Measurements from ENCODE around the gene FLRT1.

FLRT1 gene

GRCh38 chr11:64038500-64038899 is 2.8 kb downstream of the FLRT1 start:
- in situ Hi-C loops (cut with MboI; ENCODE audit: low pct_unique_long_range_greater_than_20kb, low sequenced_read_pairs, unreplicated experiment): no loop called here
- TF ChIP-seq, protein P1, sequence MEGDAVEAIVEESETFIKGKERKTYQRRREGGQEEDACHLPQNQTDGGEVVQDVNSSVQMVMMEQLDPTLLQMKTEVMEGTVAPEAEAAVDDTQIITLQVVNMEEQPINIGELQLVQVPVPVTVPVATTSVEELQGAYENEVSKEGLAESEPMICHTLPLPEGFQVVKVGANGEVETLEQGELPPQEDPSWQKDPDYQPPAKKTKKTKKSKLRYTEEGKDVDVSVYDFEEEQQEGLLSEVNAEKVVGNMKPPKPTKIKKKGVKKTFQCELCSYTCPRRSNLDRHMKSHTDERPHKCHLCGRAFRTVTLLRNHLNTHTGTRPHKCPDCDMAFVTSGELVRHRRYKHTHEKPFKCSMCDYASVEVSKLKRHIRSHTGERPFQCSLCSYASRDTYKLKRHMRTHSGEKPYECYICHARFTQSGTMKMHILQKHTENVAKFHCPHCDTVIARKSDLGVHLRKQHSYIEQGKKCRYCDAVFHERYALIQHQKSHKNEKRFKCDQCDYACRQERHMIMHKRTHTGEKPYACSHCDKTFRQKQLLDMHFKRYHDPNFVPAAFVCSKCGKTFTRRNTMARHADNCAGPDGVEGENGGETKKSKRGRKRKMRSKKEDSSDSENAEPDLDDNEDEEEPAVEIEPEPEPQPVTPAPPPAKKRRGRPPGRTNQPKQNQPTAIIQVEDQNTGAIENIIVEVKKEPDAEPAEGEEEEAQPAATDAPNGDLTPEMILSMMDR (IDR thresholded peaks at IDR 0.05; ENCODE audit: extremely low read depth, insufficient read depth, missing control alignments): no peak

GRCh38 chr11:64039012-64039665 is 3.4 kb downstream of the FLRT1 start:
- TF ChIP-seq, protein P1 (IDR thresholded peaks at IDR 0.05; ENCODE audit: extremely low read depth, insufficient read depth, missing control alignments): no peak
- DNase-seq (ENCODE audit: low spot score): no peak
- in situ Hi-C loops (cut with MboI; ENCODE audit: low pct_unique_long_range_greater_than_20kb, low sequenced_read_pairs, unreplicated experiment): no loop called here

More at GRCh38 chr11:64038500-64038899, 2.8 kb downstream of the FLRT1 start:
- no peak for DNase-seq (ENCODE audit: low spot score)

DNA sequence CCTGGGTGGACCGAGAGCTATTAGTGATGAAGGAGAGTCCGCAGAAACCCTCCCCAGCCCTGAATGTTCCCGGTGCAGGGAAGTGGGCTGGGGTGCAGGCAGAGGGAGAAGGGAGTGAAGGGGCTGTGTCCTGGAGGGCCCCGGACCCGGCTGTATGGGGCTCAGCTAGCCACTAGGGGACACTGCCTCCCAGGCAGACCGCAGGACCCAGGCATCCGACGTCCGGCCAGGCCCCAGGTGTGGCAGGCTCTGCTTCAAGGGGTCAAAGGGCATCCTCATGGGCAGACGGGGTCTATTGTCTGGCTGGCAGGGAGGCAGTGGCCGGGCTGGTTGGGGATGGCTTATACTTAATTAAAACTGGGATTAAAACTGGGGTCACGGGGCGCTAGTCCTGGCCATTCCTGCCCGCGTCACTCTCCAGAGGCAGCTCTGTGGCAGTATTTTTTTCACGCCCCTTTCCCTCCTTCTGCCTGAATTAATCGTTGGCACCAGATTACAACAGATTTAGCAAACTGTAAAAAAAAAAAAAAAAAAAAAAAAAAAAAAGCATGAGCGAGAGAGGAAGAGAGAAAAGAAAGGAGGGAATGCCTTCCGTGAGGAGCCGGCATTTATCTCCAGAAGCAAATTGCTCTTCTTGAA is 5.1 kb downstream of the FLRT1 start:
- in situ Hi-C loops (cut with MboI; ENCODE audit: low pct_unique_long_range_greater_than_20kb, low sequenced_read_pairs, unreplicated experiment): no loop called here
- no peak for DNase-seq (ENCODE audit: low spot score)
- TF ChIP-seq, protein P1 (IDR thresholded peaks at IDR 0.05; ENCODE audit: extremely low read depth, insufficient read depth, missing control alignments): peak; percentile 37

DNA sequence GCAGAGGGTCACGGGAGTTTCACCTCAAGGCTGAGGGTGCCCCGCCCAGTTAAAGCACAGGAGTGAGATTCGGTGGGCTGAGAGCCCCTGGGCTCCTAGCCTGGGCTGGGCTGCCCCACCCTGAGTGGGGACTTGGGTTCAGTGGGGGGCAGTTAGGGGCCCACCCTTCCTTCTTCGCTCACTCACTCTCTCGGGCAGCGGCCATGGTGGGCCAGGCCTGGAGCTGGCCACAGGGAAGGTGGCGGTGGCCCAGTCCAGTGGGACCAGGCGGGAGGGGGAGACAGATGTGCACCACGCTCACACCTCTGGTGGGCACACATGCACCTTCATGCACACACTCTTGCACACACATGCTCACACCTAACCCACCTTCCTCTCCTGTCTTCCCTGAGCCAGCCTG is 6.1 kb downstream of the FLRT1 start:
- no peak for DNase-seq (ENCODE audit: low spot score)
- in situ Hi-C loops (cut with MboI; ENCODE audit: low pct_unique_long_range_greater_than_20kb, low sequenced_read_pairs, unreplicated experiment): no loop called here
- TF ChIP-seq, protein P1 (IDR thresholded peaks at IDR 0.05; ENCODE audit: extremely low read depth, insufficient read depth, missing control alignments): no peak

DNA sequence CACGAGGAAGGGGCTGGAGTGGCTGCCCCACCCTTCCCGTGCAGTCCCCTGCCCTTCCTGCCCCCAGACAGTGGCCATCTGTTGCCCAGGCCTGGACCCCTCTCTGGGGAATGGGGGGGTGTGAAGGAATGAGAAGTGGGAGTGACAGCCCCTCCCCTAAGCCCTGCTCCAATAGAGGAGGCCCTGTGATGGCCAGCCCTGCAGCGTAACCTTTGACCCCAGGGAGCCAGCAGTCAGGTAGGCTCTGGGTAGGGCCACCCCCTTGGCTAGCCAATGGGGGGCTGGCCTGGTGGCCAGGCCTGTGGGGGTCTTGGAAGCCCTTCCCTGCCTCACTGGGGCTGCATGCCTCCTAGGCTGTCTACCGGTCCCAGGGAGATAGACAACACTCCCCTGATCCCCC is 6.6 kb downstream of the FLRT1 start:
- in situ Hi-C loops (cut with MboI; ENCODE audit: low pct_unique_long_range_greater_than_20kb, low sequenced_read_pairs, unreplicated experiment): no loop called here
- TF ChIP-seq, protein P1 (IDR thresholded peaks at IDR 0.05; ENCODE audit: extremely low read depth, insufficient read depth, missing control alignments): no peak
- no peak for DNase-seq (ENCODE audit: low spot score)

GRCh38 chr11:64043545-64043944 is 7.8 kb downstream of the FLRT1 start:
- TF ChIP-seq, protein P1 (IDR thresholded peaks at IDR 0.05; ENCODE audit: extremely low read depth, insufficient read depth, missing control alignments): no peak
- in situ Hi-C loops (cut with MboI; ENCODE audit: low pct_unique_long_range_greater_than_20kb, low sequenced_read_pairs, unreplicated experiment): no loop called here
- DNase-seq (ENCODE audit: low spot score): no peak

Data from GM13977 (cell line).